EH (cell line): ENCODE results near the gene SRPX.

ENCODE experiments used
- DNase-seq: peaks from one replicate; pipeline ENCODE4 v3.0.0-alpha.2; 2015; ENCODE audit warnings: low read depth

Gene SRPX

GRCh38 chrX:38211891-38212635 lies 8.6 kb downstream of the SRPX start:
- DNase-seq: no peak

- DNase-seq: peak; percentile 6
These were observed 14.1 kb downstream of the SRPX start for GRCh38 chrX:38206542-38206941.

- DNase-seq: peak; percentile 70
These were observed 14.6 kb downstream of the SRPX start for GRCh38 chrX:38206036-38206435.

- no peak for DNase-seq
These were observed 15.6 kb downstream of the SRPX start for GRCh38 chrX:38205039-38205438.

GRCh38 chrX:38192007-38192810 lies 28.5 kb downstream of the SRPX start:
- DNase-seq: peak; percentile 38

- DNase-seq: no peak
These were observed 31.0 kb downstream of the SRPX start for GRCh38 chrX:38189431-38190250.

- DNase-seq: peak; percentile 7
These were observed 37.1 kb downstream of the SRPX start for GRCh38 chrX:38183596-38183995.

- no peak for DNase-seq
These were observed 39.3 kb downstream of the SRPX start for GRCh38 chrX:38181357-38181756.

GRCh38 chrX:38178396-38178795 lies 42.3 kb downstream of the SRPX start:
- DNase-seq: no peak

- peak; percentile 34 for DNase-seq
These were observed 45.5 kb downstream of the SRPX start for GRCh38 chrX:38175139-38175538.

GRCh38 chrX:38172596-38172995 lies 48.1 kb downstream of the SRPX start:
- peak; percentile 38 for DNase-seq

- DNase-seq: no peak
These were observed 50.1 kb downstream of the SRPX start for GRCh38 chrX:38170556-38170955.

- peak; percentile 23 for DNase-seq
These were observed 54.1 kb downstream of the SRPX start for GRCh38 chrX:38166478-38167083.

- DNase-seq: no peak
These were observed 55.6 kb downstream of the SRPX start for GRCh38 chrX:38165023-38165422.

GRCh38 chrX:38163193-38163592 lies 57.5 kb downstream of the SRPX start:
- DNase-seq: no peak

GRCh38 chrX:38156838-38157237 lies 63.8 kb downstream of the SRPX start:
- DNase-seq: no peak

GRCh38 chrX:38154818-38155217 lies 65.9 kb downstream of the SRPX start:
- no peak for DNase-seq

- DNase-seq: no peak
These were observed 66.3 kb downstream of the SRPX start for GRCh38 chrX:38154340-38154739.

GRCh38 chrX:38151441-38151840 lies 69.2 kb downstream of the SRPX start:
- peak; percentile 13 for DNase-seq

- DNase-seq: no peak
These were observed 69.7 kb downstream of the SRPX start for GRCh38 chrX:38150993-38151392.

- no peak for DNase-seq
These were observed 71.7 kb downstream of the SRPX start for GRCh38 chrX:38149016-38149415.

- peak; percentile 17 for DNase-seq
These were observed 78.1 kb downstream of the SRPX start for GRCh38 chrX:38142610-38143009.
